ENCODE results near the gene NPBWR2. TPM values are rescaled to one million over a fixed set of nuclear protein-coding genes. Genes with fewer than 3 reads are reported as not detected.

NPBWR2 gene
- total RNA-seq, 4 donors from 2014 or later: not detected

DNA sequence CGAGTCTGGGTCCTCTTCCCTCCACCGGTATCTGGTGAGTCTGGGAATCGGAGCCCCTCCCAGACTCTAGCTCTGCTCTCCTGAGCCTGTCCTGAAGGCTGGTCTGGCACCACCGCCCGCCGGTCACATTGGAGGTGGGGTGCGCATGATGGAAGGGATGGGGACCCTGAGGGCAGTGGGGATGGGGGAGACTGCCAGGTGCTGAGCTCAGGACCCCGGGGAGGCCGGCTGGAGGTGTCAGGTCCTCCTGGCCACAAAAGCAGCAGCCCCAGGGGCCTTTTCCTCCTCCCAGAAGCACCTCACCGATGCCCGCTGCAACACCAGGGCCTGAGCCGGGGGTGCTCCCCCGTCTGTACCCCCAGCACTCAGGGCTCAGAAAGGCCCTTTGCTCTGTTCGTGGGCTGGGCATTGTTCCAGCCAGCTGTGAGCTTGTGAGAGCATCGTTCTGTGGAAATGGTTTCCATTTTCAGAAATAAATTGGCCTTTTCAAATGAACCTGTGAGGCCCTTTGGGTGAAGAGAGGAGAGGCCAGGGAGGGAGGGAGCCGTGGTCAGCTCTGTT, 2.5 kb upstream of the NPBWR2 start:
- Histone ChIP-seq H3K9me3 (no peaks in the 10 kb centered on the region), H3K36me3 (no peaks in the 10 kb centered on the region), H3K4me3 (no peak overlapping the region), H3K27me3 (peaks cover 0 to 33% (median 0%) of the 10 kb centered on the region in 4 donors), H3K4me1 (no peaks in the 10 kb centered on the region), H3K27ac (no peak overlapping the region)
- no peak for DNase-seq
- TF ChIP-seq, protein P1, sequence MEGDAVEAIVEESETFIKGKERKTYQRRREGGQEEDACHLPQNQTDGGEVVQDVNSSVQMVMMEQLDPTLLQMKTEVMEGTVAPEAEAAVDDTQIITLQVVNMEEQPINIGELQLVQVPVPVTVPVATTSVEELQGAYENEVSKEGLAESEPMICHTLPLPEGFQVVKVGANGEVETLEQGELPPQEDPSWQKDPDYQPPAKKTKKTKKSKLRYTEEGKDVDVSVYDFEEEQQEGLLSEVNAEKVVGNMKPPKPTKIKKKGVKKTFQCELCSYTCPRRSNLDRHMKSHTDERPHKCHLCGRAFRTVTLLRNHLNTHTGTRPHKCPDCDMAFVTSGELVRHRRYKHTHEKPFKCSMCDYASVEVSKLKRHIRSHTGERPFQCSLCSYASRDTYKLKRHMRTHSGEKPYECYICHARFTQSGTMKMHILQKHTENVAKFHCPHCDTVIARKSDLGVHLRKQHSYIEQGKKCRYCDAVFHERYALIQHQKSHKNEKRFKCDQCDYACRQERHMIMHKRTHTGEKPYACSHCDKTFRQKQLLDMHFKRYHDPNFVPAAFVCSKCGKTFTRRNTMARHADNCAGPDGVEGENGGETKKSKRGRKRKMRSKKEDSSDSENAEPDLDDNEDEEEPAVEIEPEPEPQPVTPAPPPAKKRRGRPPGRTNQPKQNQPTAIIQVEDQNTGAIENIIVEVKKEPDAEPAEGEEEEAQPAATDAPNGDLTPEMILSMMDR (IDR thresholded peaks at IDR 0.05): no peak
- no peak for TF ChIP-seq POLR2A (IDR thresholded peaks at IDR 0.05)
- intact Hi-C loops (cut with DNase I): no loop called here
- 32% methylated on average over 3 of the region's 16 CpGs; no CpG with 5 or more reads in 1 of the 2 donors for WGBS, 2 donors

DNA sequence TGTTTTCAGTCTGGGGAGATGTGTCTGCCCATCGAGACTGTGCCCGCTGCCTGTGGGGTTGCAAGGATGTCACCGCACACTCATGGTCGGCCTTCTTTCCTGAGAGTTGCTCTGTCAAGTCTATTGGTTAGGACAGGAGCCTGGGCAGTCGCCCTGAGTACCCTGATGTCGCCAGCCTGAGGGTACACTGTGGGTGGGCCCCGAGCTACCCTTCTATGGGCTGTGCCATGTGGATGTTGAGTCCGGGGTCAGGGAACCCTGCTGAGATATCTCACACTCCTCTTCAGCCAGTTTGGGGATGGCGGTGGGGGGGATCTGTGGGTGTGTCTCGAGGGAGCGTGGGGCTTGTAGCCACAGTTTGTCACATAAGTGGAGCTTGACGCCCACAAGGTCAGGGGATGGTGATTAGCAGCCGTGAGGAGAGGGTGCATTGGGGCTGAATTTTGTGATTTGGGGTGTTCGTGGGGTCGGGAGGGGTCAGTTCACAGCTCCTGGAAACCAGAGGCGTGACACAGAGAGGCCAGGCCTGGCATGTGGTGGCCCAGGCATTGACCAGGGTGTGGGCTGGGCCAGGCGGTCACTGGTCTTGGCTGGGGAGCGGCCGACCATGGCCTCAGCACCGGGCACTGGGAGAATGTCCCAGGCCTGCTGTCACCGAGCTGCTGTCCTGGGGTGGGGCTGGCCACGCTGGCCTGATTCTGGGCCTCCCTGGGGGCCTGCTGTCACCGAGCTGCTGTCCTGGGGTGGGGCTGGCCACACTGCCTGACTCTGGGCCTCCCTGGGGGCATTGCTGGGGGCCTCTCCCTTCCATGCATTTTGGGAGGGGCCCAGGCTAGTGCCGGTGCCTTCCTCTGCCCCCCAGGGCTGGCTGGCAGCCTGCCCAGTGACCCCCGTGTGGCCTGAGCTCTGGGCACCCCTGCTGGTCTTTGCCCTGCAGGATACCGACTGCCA, 1.6 kb upstream of the NPBWR2 start:
- whole genome bisulfite sequencing, 2 donors: 72 to 74% methylated on average over 10 to 15 of the region's 26 CpGs
- DNase-seq: no peak
- TF ChIP-seq, protein P1 (IDR thresholded peaks at IDR 0.05): no peak
- TF ChIP-seq POLR2A (IDR thresholded peaks at IDR 0.05): no peak
- Histone ChIP-seq H3K4me1 (no peaks in the 10 kb centered on the region), H3K27me3 (peaks cover 0 to 42% (median 0%) of the 10 kb centered on the region in 4 donors), H3K27ac (no peak overlapping the region), H3K9me3 (no peaks in the 10 kb centered on the region), H3K4me3 (no peak overlapping the region), H3K36me3 (no peaks in the 10 kb centered on the region)
- intact Hi-C loops (cut with DNase I): no loop called here

DNA sequence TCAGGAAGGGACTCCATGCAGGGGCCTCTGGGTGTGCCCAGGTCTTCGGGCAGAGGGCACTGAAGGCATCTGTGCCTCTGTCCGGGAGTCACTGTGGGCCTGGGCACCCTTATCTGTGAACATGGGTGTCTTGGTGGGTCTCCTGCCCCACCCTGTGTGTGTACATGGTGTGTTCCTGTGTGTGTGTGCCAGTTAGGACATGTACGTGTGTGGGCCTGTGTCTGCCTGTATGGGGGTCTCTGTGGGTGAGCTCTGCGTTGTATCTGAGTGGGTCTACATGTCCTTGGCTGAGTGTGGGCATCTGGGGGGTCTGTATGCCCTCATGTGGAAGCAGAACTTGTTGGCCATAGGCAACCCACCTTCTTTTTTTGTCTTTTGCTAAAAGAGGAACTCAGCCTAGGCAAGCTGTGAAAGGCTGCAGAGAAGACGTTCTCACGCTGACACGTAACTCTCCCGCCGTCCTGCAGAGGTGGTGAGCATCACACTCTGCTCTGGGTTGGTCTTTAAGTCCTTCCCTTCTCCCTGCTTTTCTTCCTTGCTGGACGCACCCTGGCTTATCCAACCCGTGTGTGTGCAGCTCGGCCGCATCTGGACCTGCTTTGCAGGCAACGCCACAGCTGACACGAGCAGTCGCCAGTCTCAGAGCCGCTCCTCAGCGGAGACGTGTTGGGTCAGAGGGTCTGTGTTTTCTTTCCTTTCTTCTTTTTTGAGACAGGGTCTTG, 532 bp upstream of the NPBWR2 start:
- TF ChIP-seq, protein P1 (IDR thresholded peaks at IDR 0.05): no peak
- no peak for TF ChIP-seq POLR2A (IDR thresholded peaks at IDR 0.05)
- no peaks in the 10 kb centered on the region for H3K9me3 ChIP-seq
- DNase-seq: no peak
- 54 to 70% methylated on average over 8 to 17 of the region's 19 CpGs for WGBS, 2 donors
- H3K36me3 ChIP-seq: no peaks in the 10 kb centered on the region
- no peak overlapping the region for H3K4me3 ChIP-seq
- peaks cover 0 to under 1% (median 0%) of the 10 kb centered on the region in 3 donors for H3K4me1 ChIP-seq
- H3K27ac ChIP-seq: no peak overlapping the region
- peaks cover 0 to 53% (median 3%) of the 10 kb centered on the region in 4 donors for H3K27me3 ChIP-seq
- intact Hi-C loops (cut with DNase I): no loop called here

DNA sequence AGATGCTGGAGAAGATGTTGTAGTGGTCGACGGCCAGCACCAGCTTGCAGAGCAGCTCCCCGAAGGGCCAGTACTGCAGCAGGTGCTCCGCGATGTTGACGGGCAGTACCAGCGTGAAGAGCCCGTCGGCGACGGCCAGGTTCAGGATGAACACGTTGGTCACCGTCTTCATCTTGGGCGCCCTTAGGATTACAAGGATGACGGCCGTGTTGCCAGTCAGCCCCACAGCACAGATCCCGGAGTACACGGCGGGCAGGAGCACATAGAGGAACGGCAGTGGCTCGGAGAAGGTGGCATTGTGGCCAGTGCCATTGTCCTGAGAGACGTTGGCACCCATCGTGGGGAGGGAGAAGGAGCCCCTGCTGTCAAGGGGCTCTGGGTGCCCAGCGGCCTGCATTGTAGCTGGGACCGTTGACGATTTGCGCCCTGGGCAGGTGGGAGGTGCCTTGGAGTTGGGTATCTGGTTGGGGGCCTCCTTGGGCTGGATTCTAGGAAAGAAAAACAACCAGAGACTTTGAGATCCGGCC, 867 bp downstream of the NPBWR2 start:
- H3K4me3 ChIP-seq: no peak overlapping the region
- peaks cover 5 to 13% (median 11%) of the 10 kb centered on the region in 3 donors for H3K4me1 ChIP-seq
- H3K27me3 ChIP-seq: peaks cover 11 to 67% (median 15%) of the 10 kb centered on the region in 4 donors
- intact Hi-C loops (cut with DNase I): no loop called here
- H3K27ac ChIP-seq: no peak overlapping the region
- no peaks in the 10 kb centered on the region for H3K36me3 ChIP-seq
- DNase-seq: no peak
- H3K9me3 ChIP-seq: no peaks in the 10 kb centered on the region
- TF ChIP-seq POLR2A (IDR thresholded peaks at IDR 0.05): no peak
- TF ChIP-seq, protein P1 (IDR thresholded peaks at IDR 0.05): no peak
- WGBS, 2 donors: 86% methylated on average over 9 to 17 of the region's 28 CpGs
